Astrocyte (in vitro differentiated cells and primary cell): ENCODE data around the gene ZNF101.

ENCODE experiments used
- CTCF ChIP-seq: IDR thresholded peaks from 2 replicates; pipeline ENCODE4 v1.5.1; 2011; ENCODE audit warnings: low read depth, mild to moderate bottlenecking, inconsistent platforms, low read length, moderate library complexity; ENCODE audit not compliant: insufficient read depth
- EZH2 ChIP-seq: IDR thresholded peaks from 2 replicates; pipeline ENCODE4 v1.6.1; 2012; ENCODE audit warnings: mild to moderate bottlenecking, low read length, inconsistent platforms; ENCODE audit not compliant: insufficient read depth

- no peak for TF ChIP-seq CTCF
- no peak for TF ChIP-seq EZH2
Observed at GRCh38 chr19:19634516-19635312, 33.9 kb upstream of the ZNF101 start.
